HCT116 (cell line): Measurements from ENCODE around the gene PODNL1. TPM values are rescaled to one million over a fixed set of nuclear protein-coding genes. Genes with fewer than 3 reads are reported as not detected.
A peak's percentile ranks its signal among the peaks of the same experiment; 100 is the strongest.

Experiments used
- EGR1 ChIP-seq: IDR thresholded peaks from 2 replicates; pipeline ENCODE4 v1.6.1; 2012; ENCODE audit warnings: low read depth
- ELF1 ChIP-seq: IDR thresholded peaks from 2 replicates; pipeline ENCODE4 v1.6.1; 2012; ENCODE audit warnings: low read depth, borderline replicate concordance
- EZH2 ChIP-seq: fragments of 200-600 bp; sonication (generic); IDR thresholded peaks from 2 replicates; pipeline ENCODE4 v1.6.1; 2017; ENCODE audit warnings: antibody characterized with exemption, mixed run types
- JUND ChIP-seq: IDR thresholded peaks from 2 replicates; pipeline ENCODE4 v1.6.1; 2012
- POLR2AphosphoS5 ChIP-seq: IDR thresholded peaks from 2 replicates; pipeline ENCODE4 v1.6.1; 2011; ENCODE audit warnings: mild to moderate bottlenecking, low read depth, low read length, moderate library complexity
- SIN3A ChIP-seq: IDR thresholded peaks from 2 replicates; pipeline ENCODE4 v1.6.1; 2012; ENCODE audit warnings: low read depth
- TCF7L2 ChIP-seq: IDR thresholded peaks from 2 replicates; pipeline ENCODE4 v1.7.0; 2011; ENCODE audit warnings: borderline replicate concordance, inconsistent platforms; ENCODE audit not compliant: insufficient read depth, insufficient read length; ENCODE audit errors: extremely low read depth
- YY1 ChIP-seq: IDR thresholded peaks from 2 replicates; pipeline ENCODE4 v1.6.1; 2011; ENCODE audit warnings: low read length, low read depth, moderate library complexity, mild to moderate bottlenecking; ENCODE audit not compliant: insufficient replicate concordance; ENCODE audit errors: extremely low read depth
- ZNF274 ChIP-seq: fragments of 200-500 bp; sonication (Bioruptor generic); IDR thresholded peaks from 2 replicates; pipeline ENCODE4 v1.6.1; 2014; ENCODE audit warnings: mild to moderate bottlenecking, low read depth, low read length, inconsistent platforms
- total RNA-seq: library from RNA; stranded (reverse); gene quantifications from one replicate; pipeline ENCODE4 v1.2.1, GENCODE V29; 2021; ENCODE audit not compliant: unreplicated experiment
- TF ChIP-seq, protein P1 (sequence below): IDR thresholded peaks from 2 replicates; pipeline ENCODE4 v1.6.1; 2012
- TF ChIP-seq, protein P2 (sequence below): IDR thresholded peaks from 2 replicates; pipeline ENCODE4 v1.6.1; 2012; ENCODE audit warnings: low read depth

PODNL1 gene
- total RNA-seq, 1 experiment from 2014 or later, result 0.71 TPM

DNA sequence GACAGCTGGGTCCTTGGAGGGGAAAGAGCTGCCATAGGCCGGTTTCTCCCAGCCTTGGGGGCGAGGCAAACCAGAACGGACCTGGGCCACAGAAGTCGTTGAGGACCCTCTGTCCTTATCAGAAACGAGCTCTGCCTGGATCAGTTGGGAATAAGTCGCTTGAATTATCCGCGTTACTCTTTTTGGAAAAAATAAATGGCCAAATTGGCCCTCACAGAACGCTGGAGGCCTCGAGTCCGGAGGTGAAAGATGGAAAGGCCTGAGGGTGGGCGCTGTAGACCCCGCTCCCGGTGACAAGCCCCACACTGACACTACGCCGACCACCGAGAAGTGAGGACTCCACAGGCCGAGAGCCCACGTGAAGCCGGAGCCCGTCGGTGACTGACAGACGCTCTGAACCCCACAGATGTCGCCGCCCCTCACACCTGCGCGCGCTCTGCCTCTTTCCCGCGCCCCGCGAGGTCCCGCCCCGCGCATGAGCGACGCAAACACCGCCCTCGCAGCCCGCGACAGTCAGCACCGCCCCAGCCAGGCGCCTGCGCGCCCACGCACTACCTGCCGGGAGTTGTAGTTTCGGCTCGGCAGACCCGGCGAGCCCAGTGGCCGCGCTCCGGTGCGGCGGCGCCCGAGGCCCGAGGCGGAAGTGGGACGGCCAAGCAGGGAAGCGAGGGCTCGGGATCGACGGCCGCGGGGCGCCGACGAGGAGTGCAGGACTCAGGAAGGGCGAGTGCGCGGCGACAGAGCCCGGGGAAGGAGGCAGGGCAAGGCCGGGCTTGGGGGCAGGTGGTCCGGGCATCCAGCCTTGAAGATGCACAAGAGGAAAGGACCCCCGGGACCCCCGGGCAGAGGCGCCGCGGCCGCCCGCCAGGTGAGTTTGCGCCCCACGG, 32.3 kb downstream of the PODNL1 start, which contains the start of the genes BRME1 and CC2D1A (continued):
- TF ChIP-seq, protein P1, sequence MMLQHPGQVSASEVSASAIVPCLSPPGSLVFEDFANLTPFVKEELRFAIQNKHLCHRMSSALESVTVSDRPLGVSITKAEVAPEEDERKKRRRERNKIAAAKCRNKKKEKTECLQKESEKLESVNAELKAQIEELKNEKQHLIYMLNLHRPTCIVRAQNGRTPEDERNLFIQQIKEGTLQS, result no peak
- TF ChIP-seq TCF7L2 (peak; percentile 78), ELF1 (no peak), JUND (no peak), SIN3A (no peak), EZH2 (no peak), EGR1 (peak; percentile 89), ZNF274 (no peak), POLR2AphosphoS5 (peak; percentile 63), YY1 (no peak)
- TF ChIP-seq, protein P2, sequence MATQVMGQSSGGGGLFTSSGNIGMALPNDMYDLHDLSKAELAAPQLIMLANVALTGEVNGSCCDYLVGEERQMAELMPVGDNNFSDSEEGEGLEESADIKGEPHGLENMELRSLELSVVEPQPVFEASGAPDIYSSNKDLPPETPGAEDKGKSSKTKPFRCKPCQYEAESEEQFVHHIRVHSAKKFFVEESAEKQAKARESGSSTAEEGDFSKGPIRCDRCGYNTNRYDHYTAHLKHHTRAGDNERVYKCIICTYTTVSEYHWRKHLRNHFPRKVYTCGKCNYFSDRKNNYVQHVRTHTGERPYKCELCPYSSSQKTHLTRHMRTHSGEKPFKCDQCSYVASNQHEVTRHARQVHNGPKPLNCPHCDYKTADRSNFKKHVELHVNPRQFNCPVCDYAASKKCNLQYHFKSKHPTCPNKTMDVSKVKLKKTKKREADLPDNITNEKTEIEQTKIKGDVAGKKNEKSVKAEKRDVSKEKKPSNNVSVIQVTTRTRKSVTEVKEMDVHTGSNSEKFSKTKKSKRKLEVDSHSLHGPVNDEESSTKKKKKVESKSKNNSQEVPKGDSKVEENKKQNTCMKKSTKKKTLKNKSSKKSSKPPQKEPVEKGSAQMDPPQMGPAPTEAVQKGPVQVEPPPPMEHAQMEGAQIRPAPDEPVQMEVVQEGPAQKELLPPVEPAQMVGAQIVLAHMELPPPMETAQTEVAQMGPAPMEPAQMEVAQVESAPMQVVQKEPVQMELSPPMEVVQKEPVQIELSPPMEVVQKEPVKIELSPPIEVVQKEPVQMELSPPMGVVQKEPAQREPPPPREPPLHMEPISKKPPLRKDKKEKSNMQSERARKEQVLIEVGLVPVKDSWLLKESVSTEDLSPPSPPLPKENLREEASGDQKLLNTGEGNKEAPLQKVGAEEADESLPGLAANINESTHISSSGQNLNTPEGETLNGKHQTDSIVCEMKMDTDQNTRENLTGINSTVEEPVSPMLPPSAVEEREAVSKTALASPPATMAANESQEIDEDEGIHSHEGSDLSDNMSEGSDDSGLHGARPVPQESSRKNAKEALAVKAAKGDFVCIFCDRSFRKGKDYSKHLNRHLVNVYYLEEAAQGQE, result no peak
